ENCODE results near the gene BEND7.

GRCh38 chr10:13458687-13459012 lies 70.2 kb downstream of the BEND7 start:
- TF ChIP-seq CTCF (IDR thresholded peaks at IDR 0.05): no peak
- TF ChIP-seq POLR2A (IDR thresholded peaks at IDR 0.05): no peak

Data from body of pancreas (tissue), 4 donors.